NCI-H1436 (cell line): ENCODE results near the gene MEOX2.

Experiments used
- DNase-seq: peaks from one replicate; lab custom pipeline; 2025; lab: John Stamatoyannopoulos, UW

Gene MEOX2

DNA sequence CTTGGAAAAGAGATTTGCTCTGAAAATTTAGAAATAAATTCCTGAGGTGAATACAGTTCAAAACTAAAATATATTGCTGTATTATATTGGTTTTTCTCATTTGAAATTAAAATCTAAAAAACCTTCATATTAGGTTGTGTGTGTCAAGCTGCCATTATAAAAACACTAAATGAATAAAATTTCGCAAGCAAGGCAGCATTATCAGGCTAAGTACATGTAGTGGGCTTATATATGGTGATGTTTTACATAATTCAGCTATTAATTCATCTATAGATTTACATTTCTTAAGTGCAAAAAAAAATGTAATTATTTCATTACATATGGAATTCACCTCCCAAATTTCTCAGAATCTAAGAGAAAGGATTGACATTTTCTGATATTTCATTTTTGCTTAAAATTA lies 5.3 kb downstream of the MEOX2 start:
- DNase-seq: no peak

DNA sequence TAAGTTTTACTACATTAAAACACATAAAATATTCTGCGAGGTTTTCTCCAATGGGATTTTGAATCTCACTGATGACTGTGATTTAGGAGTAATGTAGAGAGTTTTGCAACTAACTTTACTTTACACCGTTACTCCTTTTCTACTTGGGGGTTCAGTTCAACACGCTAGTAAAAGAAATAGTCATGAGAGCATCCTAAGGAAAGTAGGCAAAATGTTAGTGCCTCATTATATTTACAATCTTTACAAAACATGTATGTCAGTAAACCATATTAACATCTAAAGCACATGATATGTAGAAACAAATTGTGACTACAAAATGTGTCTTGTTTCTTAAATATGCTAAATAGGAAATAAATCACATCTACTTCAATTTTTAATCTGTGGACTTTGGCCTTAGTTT lies 6.0 kb downstream of the MEOX2 start:
- DNase-seq: no peak

DNA sequence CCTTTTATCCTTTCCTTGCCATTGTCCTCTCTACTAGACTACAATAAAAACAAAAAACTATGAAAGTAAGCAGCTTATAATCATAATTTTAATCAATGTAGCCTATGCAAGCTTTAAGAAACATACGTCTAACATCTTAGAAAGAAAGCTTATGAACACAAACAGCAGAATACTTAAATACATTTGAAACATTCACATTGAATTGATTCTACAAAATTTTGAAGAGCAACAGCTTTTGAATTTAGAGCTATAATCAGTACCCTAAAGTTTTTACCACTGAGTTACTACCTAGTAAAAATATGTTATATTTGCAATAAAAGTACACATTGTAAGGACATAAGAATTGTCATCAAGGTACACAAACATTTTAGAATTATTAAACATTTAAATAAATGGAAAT lies 7.2 kb downstream of the MEOX2 start:
- no peak for DNase-seq

GRCh38 chr7:15678653-15679052 lies 7.8 kb downstream of the MEOX2 start:
- DNase-seq: no peak

DNA sequence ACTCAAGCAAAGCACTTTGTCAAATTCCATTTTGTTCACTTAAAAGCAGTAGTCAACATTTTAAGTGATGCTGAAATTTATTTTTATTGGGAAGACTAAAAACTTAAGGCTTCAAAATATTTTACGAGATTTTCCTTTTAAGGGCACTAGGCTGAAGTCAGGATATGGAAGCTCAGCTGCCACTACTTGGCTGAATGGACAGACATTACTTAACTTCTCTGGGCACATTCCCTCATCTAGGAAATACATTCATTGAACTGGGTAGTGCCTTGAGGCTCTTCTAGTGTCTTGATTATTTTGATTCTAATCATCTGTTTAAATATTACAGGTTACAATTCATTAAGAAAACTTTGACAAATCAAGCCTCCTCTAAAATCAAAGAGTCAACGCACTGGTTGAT lies 11.1 kb downstream of the MEOX2 start:
- DNase-seq: no peak

GRCh38 chr7:15674586-15674985 lies 11.9 kb downstream of the MEOX2 start:
- DNase-seq: no peak

DNA sequence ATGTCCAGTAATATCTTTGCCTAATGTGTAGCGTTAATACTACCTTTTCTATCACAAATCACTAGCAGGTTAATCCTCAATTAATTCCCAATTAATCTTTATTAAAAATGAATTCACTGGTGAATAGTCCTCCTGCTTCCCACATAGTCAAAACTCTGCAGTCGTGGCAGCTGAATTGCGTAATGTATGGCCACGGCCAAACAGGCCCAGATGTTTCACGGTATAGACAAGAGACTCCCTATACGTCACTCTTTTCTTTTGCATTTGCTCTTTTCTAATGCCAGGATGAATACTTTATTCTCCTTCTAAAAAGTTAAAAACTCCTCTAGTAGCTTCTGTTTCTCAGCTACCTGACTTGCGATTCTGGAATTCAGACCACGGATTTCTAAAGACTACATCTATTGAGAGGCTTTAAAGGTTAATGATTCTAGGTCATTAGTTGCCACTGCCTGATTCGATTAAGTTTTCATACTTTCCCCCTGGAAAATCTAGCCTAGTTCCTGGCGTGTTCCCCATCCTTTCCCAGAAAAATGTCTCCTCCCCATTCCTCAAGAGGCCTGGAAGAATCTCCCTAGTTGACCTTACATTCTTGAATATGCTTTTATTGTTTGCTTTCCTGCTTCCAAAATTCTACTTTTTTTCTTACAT lies 16.9 kb downstream of the MEOX2 start:
- no peak for DNase-seq

DNA sequence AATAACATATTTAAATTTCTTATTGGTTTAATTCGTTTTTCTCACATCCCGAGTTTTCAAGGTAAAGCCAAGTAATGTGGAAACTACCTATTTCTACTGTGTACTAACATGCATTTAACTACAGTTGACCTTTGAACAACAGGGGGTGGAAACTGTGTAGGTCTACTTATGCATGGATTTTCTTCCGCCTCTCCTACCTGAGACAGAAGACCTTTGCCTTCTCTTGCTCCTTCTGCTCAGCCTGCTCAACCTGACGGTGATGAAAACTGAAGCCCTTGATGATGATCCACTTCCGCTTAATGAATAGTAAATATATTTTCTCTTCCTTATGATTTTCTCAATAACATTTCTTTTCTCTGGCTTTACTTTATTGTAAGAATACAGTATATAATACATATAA lies 18.5 kb downstream of the MEOX2 start:
- DNase-seq: no peak

DNA sequence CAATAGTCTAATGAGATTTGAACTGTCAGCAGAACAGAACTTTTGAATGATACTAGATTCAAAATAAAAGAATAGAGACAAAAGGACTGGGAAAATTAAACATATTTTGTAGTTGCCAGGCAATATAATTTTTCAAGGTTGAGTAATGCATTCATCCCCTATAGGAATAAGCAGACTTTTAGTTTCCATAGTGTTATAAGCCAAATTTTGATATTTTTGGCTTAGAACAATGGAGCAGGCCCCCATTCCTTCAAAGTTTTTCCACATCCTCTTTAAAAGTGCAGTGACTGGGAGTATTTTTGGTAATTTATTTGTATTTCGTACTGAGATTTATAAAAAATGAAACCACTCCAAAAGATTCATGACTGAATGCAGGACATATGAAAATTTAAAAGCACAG lies 24.0 kb downstream of the MEOX2 start:
- no peak for DNase-seq

- DNase-seq: no peak
Observed at GRCh38 chr7:15658247-15658646, 28.2 kb downstream of the MEOX2 start.

DNA sequence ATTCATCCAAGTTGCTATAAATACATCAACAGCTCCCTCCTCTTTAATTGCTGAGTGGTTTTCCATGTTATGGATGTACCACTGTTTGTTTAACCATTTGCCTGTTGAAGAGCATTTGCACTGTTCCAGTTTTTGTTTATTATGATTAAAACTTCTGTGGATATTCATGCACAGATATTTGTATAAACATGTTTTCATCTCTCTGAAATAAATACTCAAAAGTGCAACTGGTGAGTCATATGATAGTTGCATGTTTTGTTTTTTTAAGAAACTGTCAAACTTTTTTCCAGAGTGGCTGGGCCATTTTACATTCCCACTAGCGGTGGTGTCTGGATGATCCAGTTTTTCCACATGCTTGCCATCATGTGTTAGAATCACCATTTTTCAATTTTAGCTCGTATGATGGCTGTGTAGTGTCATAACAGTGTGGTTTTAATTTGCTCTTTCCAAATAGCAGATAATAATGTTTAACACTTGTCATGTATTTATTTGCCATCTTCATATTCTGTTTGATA lies 33.6 kb downstream of the MEOX2 start:
- DNase-seq: no peak

- DNase-seq: no peak
Observed at GRCh38 chr7:15651693-15652092, 34.8 kb downstream of the MEOX2 start.

- DNase-seq: no peak
Observed at GRCh38 chr7:15650787-15651186, 35.7 kb downstream of the MEOX2 start.

- DNase-seq: no peak
Observed at GRCh38 chr7:15648461-15648961, 38.0 kb downstream of the MEOX2 start.

GRCh38 chr7:15647309-15647708 lies 39.2 kb downstream of the MEOX2 start:
- DNase-seq: no peak

DNA sequence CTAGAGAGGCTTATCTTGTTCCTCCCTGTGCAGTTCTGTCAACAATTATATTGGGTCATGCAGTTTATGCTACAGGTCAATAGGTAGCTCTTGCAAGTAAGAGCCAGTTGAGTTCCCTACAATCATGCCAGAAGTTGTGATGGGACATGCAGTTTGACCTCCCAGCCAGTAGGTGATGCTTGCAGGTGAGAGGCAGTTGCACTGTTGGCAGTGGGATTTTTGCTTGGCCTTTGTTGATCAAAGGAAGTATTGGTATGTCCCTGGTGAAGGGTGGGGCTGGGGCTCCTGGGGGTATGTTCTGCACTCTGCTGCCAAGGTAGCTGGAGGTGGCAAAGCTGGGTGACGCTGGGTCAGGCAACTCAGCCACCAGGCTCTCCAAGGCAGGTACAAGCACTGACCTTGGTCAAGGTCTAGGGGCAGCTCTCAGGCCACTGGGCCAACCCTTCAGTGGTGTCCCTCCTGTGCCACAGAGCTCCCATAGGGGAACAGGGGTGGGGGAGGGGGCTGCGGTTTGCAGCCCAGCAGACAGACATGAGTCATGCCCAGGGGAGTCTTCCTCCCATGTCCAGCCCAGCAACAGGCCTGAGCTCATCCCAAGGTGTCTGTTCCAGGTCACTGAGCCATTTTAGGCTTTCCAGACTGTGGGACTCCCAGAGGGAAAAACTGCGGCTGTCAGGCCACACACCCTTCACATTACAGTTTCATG lies 43.3 kb downstream of the MEOX2 start:
- no peak for DNase-seq

GRCh38 chr7:15628876-15629275 lies 57.6 kb downstream of the MEOX2 start:
- DNase-seq: no peak

DNA sequence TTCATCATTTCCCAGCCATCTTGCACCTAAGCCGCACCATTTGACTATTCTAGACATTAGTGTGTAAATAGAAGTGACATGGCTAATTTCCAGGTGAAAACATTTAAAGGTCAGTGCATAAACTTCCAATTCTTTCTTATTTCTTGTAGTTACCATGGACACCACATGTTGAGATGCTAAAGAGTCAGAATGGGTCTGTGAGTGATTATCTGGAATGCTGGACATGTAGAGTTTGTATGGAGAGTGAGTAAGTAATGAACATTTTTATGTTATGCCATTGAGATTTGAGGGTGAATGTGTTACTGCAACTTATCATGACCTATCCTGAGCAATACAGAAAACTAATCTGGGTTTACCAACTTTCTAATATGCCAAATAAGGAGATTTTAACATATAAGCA lies 60.4 kb downstream of the MEOX2 start:
- no peak for DNase-seq

DNA sequence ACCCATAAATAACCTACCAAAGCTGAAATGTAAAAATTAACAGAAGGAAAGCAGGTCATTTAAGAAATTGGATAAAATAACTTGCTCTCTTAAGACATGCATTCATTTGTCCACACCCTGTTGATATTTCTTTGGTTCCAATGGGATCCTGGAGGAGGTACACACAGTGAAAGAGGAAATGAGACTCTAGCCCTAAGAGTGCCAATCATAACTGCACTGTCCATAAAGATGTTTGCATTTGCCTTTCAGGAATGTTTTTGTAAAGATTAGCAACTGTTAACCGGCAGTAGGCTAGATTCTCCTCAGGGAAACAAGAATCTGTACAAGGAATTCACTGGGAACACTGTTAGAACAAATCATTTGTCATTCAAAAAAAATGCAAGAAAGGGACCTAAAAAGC lies 61.0 kb downstream of the MEOX2 start:
- no peak for DNase-seq

DNA sequence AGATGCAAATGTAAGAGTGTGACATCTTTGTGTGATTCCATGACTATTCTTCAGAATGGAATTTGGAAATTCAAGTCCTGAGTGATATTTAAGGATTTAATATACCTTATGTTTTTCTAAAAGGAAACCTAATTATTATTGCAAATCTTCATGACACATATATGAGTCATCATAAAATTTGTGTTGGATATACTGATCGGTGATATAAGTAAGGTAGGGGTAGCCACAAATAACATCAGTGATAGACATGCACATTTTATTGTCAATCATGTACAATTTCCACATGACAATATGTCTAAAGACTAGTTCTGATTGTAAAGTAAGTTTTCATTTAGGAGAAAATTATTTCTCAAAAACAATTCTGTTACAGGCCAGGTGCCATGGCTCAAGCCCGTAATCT lies 65.0 kb downstream of the MEOX2 start:
- DNase-seq: no peak

- no peak for DNase-seq
Observed at GRCh38 chr7:15620491-15621185, 65.8 kb downstream of the MEOX2 start.

DNA sequence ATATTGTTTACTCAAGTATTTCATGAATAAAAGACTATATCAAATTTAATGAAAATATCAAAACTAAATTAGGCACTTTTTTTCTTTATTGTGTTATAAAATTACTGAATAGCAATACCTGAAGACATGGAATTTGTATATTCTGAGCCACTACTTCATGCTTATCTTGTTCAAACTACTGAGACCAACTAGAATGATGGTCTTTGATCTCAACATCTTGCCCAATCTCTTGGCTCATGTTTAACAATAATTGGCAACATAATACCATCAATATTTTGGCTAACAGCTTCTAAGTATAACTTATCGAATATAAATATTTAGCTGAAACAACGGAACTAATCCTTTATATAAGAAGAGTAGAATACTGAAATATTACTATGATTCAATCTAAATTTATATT lies 68.2 kb downstream of the MEOX2 start:
- DNase-seq: no peak

DNA sequence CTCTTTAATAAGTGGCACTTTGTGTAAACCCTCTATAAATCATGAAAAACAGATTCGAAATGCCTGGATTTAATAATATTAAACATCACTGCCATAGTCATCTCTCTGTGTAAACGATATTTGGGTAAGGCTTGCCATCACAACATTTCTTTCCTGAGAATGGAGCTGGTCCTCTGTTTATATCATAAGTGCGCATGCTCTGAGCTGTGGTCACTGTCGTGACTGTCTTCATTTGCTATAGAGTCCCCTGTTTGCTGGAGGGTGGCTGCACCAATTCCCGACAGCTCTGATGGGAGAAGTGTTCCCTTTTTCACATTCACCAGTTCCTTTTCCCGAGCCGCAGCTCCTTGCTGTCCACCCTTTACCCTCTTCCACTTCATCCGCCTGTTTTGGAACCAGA lies 74.3 kb downstream of the MEOX2 start:
- no peak for DNase-seq
